ENCODE results near the gene EYA4.

Gene EYA4

GRCh38 chr6:133298335-133298734 lies 57.2 kb downstream of the EYA4 start:
- no peak overlapping the region for H3K4me3 ChIP-seq (replicated peaks; ENCODE audit: low read depth, low read length)
- DNase-seq (ENCODE audit: extremely low read depth, low read depth), result no peak
- no peak for TF ChIP-seq CTCF (IDR thresholded peaks at IDR 0.05; ENCODE audit: low read depth, low read length, missing control alignments)

GRCh38 chr6:133298801-133299200 lies 57.6 kb downstream of the EYA4 start:
- TF ChIP-seq CTCF (IDR thresholded peaks at IDR 0.05; ENCODE audit: low read depth, low read length, missing control alignments), result no peak

GRCh38 chr6:133300896-133301295 lies 59.7 kb downstream of the EYA4 start:
- no peak overlapping the region for H3K4me3 ChIP-seq (replicated peaks; ENCODE audit: low read depth, low read length)
- TF ChIP-seq CTCF (IDR thresholded peaks at IDR 0.05; ENCODE audit: low read depth, low read length, missing control alignments), result no peak
- DNase-seq (ENCODE audit: extremely low read depth, low read depth), result no peak

More at GRCh38 chr6:133298801-133299200, 57.6 kb downstream of the EYA4 start:
- no peak overlapping the region for H3K4me3 ChIP-seq (replicated peaks; ENCODE audit: low read depth, low read length)
- DNase-seq (ENCODE audit: extremely low read depth, low read depth), result no peak

- no peak overlapping the region for H3K4me3 ChIP-seq (replicated peaks; ENCODE audit: low read depth, low read length)
- no peak for TF ChIP-seq CTCF (IDR thresholded peaks at IDR 0.05; ENCODE audit: low read depth, low read length, missing control alignments)
- no peak for DNase-seq (ENCODE audit: extremely low read depth, low read depth)
Observed at GRCh38 chr6:133301835-133302234, 60.7 kb downstream of the EYA4 start.

- DNase-seq (ENCODE audit: extremely low read depth, low read depth), result no peak
- TF ChIP-seq CTCF (IDR thresholded peaks at IDR 0.05; ENCODE audit: low read depth, low read length, missing control alignments), result no peak
- H3K4me3 ChIP-seq (replicated peaks; ENCODE audit: low read depth, low read length), result no peak overlapping the region
Observed at GRCh38 chr6:133306931-133307330, 65.8 kb downstream of the EYA4 start.

GRCh38 chr6:133309579-133309978 lies 68.4 kb downstream of the EYA4 start:
- no peak for DNase-seq (ENCODE audit: extremely low read depth, low read depth)
- TF ChIP-seq CTCF (IDR thresholded peaks at IDR 0.05; ENCODE audit: low read depth, low read length, missing control alignments), result no peak
- H3K4me3 ChIP-seq (replicated peaks; ENCODE audit: low read depth, low read length), result no peak overlapping the region

- H3K4me3 ChIP-seq (replicated peaks; ENCODE audit: low read depth, low read length), result no peak overlapping the region
- DNase-seq (ENCODE audit: extremely low read depth, low read depth), result no peak
- no peak for TF ChIP-seq CTCF (IDR thresholded peaks at IDR 0.05; ENCODE audit: low read depth, low read length, missing control alignments)
Observed at GRCh38 chr6:133312006-133312405, 70.8 kb downstream of the EYA4 start.

Data from HFF-Myc (cell line).